GM12874 (cell line): Measurements from ENCODE around the gene TACC2.

Experiments used
- CTCF ChIP-seq: IDR thresholded peaks from 2 replicates; pipeline ENCODE4 v1.5.1; 2011; ENCODE audit warnings: low read depth, mild to moderate bottlenecking, control low read depth, low read length, moderate library complexity; ENCODE audit not compliant: insufficient read depth

TACC2 gene

GRCh38 chr10:122298206-122298597, 309.2 kb downstream of the TACC2 start:
- TF ChIP-seq CTCF: no peak

- TF ChIP-seq CTCF: peak; percentile 84
These were observed 309.8 kb downstream of the TACC2 start for GRCh38 chr10:122298598-122299301.

- TF ChIP-seq CTCF: no peak
These were observed 310.6 kb downstream of the TACC2 start for GRCh38 chr10:122299423-122300075.

- no peak for TF ChIP-seq CTCF
These were observed 312.3 kb downstream of the TACC2 start for GRCh38 chr10:122301055-122301810.

- no peak for TF ChIP-seq CTCF
These were observed 312.8 kb downstream of the TACC2 start for GRCh38 chr10:122301811-122302115.

GRCh38 chr10:122302315-122302714, 313.4 kb downstream of the TACC2 start:
- TF ChIP-seq CTCF: no peak

GRCh38 chr10:122303271-122304053, 314.5 kb downstream of the TACC2 start:
- TF ChIP-seq CTCF: no peak
